K562 (cell line): Measurements from ENCODE around the gene SIRPB2. TPM values are rescaled to one million over a fixed set of nuclear protein-coding genes. Genes with fewer than 3 reads are reported as not detected.

Experiments
- ATAC-seq: fragments of 200-7000 bp; cut with Tn5 transposase; 3 replicates; pipeline ENCODE4 v1.9.1; 2020; ENCODE audit warnings: moderate library complexity
- BruUV-seq: library from RNA; stranded (reverse); fragments of 400-500 nt; replicated peaks from 2 replicates; lab custom pipeline; 2021; lab: Mats Ljungman, UMichigan
- CTCF ChIA-PET: fragments of 300-600 bp; formaldehyde crosslinking; extraction: SDS; loops from one replicate; lab custom pipeline; 2021; ENCODE audit warnings: low intra/inter-chr PET ratio; lab: Yijun Ruan, JAX
- POLR2A ChIA-PET: fragments of 300-600, 350-650 bp; sonication (Branson Sonifier 250); formaldehyde crosslinking; extraction: SDS; loops from one replicate; lab custom pipeline; 2021; ENCODE audit warnings: antibody characterized with exemption, inconsistent platforms; lab: Yijun Ruan, JAX
- DNase-seq, 4 experiments: peaks; one replicate each; pipeline versions ENCODE4 v3.0.0 to v3.0.0-alpha.2; 2011 to 2018; ENCODE audit warnings: low spot score in 3 of 4, mixed read lengths in 3 of 4; ENCODE audit errors: extremely low read depth in 1 of 4
- FAIRE-seq: peaks from 2 replicates; lab custom pipeline; 2011; peaks lifted over from hg19 to GRCh38; lab: Jason Lieb, UNC
- H2AFZ ChIP-seq: 2 replicates; pipeline ENCODE4 v1.6.0; 2011; ENCODE audit warnings: low read depth, low read length, control low read depth, inconsistent platforms
- H3K27ac ChIP-seq: fragments of 200-600 bp; 3 replicates; pipeline ENCODE4 v1.8.0; 2011; ENCODE audit warnings: low read depth, mild to moderate bottlenecking, control low read depth, inconsistent platforms, low read length, moderate library complexity, mixed read lengths; ENCODE audit errors: extremely low read depth
- H3K27me3 ChIP-seq, 2 experiments: fragments of 300-600 bp in 1 of 2; 2 replicates in 1 of 2; 3 replicates in 1 of 2; pipeline versions ENCODE4 v1.6.0 to v1.8.0; 2011; ENCODE audit warnings: inconsistent platforms in 2 of 2, low read length in 2 of 2, mild to moderate bottlenecking in 1 of 2, mixed read lengths in 1 of 2, moderate library complexity in 1 of 2; ENCODE audit not compliant: control insufficient read depth in 2 of 2, insufficient read depth in 2 of 2
- H3K36me3 ChIP-seq: fragments of 300-600 bp; 3 replicates; pipeline ENCODE4 v1.8.0; 2011; ENCODE audit warnings: mild to moderate bottlenecking, low read length, inconsistent platforms; ENCODE audit not compliant: control insufficient read depth, insufficient read depth
- H3K4me1 ChIP-seq, 2 experiments: fragments of 200-600 bp in 1 of 2; replicated peaks in 1 of 2; 2 replicates in 1 of 2; 3 replicates in 1 of 2; pipeline versions ENCODE4 v1.5.1 to v1.8.0; 2011; ENCODE audit warnings: inconsistent platforms in 2 of 2, low read length in 2 of 2, mild to moderate bottlenecking in 1 of 2, mixed read lengths in 1 of 2, moderate library complexity in 1 of 2; ENCODE audit not compliant: control insufficient read depth in 2 of 2, insufficient read depth in 2 of 2
- H3K4me2 ChIP-seq: 2 replicates; pipeline ENCODE4 v1.6.1; 2011; ENCODE audit warnings: low read length, control low read depth, inconsistent platforms, mixed read lengths; ENCODE audit not compliant: insufficient read depth
- H3K4me3 ChIP-seq: fragments of 200-600 bp; sonication (generic), shearing (Covaris generic); 2 replicates; pipeline ENCODE4 v1.5.1; 2016; ENCODE audit warnings: control low read depth, inconsistent platforms
- H3K79me2 ChIP-seq: fragments of 200-600 bp; 3 replicates; pipeline ENCODE4 v1.8.0; 2011; ENCODE audit warnings: low read length, inconsistent platforms; ENCODE audit not compliant: control insufficient read depth, insufficient read depth
- H3K9ac ChIP-seq, 2 experiments: 2 replicates each; pipeline versions ENCODE4 v1.6.0 to v1.6.1; 2011; ENCODE audit warnings: low read depth in 2 of 2, low read length in 2 of 2, control low read depth in 1 of 2, inconsistent platforms in 1 of 2, mild to moderate bottlenecking in 1 of 2, mixed read lengths in 1 of 2; ENCODE audit not compliant: insufficient read depth in 1 of 2
- H3K9me1 ChIP-seq: one replicate; pipeline ENCODE4 v1.6.0; 2011; ENCODE audit warnings: inconsistent platforms, mild to moderate bottlenecking, low read length, moderate library complexity; ENCODE audit not compliant: control insufficient read depth, insufficient read depth
- H3K9me3 ChIP-seq: replicated peaks from 2 replicates; pipeline ENCODE4 v1.5.1; 2011; ENCODE audit warnings: low read depth, low read length, inconsistent platforms; ENCODE audit not compliant: control insufficient read depth, insufficient read depth
- H4K20me1 ChIP-seq: replicated peaks from 2 replicates; pipeline ENCODE4 v1.6.1; 2011; ENCODE audit warnings: low read length, inconsistent platforms, mixed read lengths; ENCODE audit not compliant: control insufficient read depth, insufficient read depth
- CTCF ChIP-seq, 3 experiments: IDR thresholded peaks in 2 of 3; conservative IDR thresholded peaks in 1 of 3; 2 replicates each; pipeline ENCODE4 v1.5.1; 2011 to 2012; ENCODE audit warnings: low read length in 3 of 3, mild to moderate bottlenecking in 3 of 3, control low read depth in 2 of 3, improper control_type of control experiment in 1 of 3, inconsistent platforms in 1 of 3, low read depth in 1 of 3, mixed read lengths in 1 of 3, moderate library complexity in 1 of 3; ENCODE audit not compliant: insufficient read depth in 2 of 3
- RAD21 ChIP-seq, 2 experiments: fragments of 250-450 bp in 1 of 2; fragments of 450-650 bp in 1 of 2; sonication (Bioruptor Pico) in 1 of 2; formaldehyde crosslinking in 1 of 2; IDR thresholded peaks in 1 of 2; conservative IDR thresholded peaks in 1 of 2; 2 replicates each; pipeline versions ENCODE4 v1.4.0 to v1.8.0; 2020 to 2022; ENCODE audit warnings: mild to moderate bottlenecking in 2 of 2, moderate library complexity in 1 of 2
- ZFP91 ChIP-seq: sonication (generic); formaldehyde crosslinking; IDR thresholded peaks from 2 replicates; pipeline ENCODE4 v1.8.0; 2022; ENCODE audit warnings: mild to moderate bottlenecking, missing genetic modification reagents
- WGBS: fragments of 100-300 bp; shearing (Covaris generic); methylation state at CpG from one replicate; pipeline ENCODE4 v1.1.6; 2016; ENCODE audit warnings: low coverage, mixed read lengths; ENCODE audit not compliant: insufficient coverage; ENCODE audit errors: missing lambda C conversion rate; 5-methylcytosine and 5-hydroxymethylcytosine counted together
- in situ Hi-C: fragments of 300-500 bp; cut with MboI; formaldehyde crosslinking; loops from 4 replicates; pipeline ENCODE4 v1.15.0; 2018; ENCODE audit warnings: inconsistent platforms, mixed read lengths
- intact Hi-C: fragments of 100-400 bp; cut with micrococcal nuclease; formaldehyde crosslinking; loops from 2 replicates; pipeline ENCODE4 v1.14.2; 2022
- polyA plus RNA-seq, 8 experiments: library from polyadenylated mRNA; depleted of rRNA in 4 of 8; stranded (reverse) in 5 of 8; unstranded in 3 of 8; fragments of >200 nt; fragmentation: Nextera tagmentation in 2 of 8; fragmentation: Illumina TruSeq in 1 of 8; extraction: Ambion mirVana in 2 of 8; extraction: Trizol in 1 of 8; gene quantifications; 2 replicates each; pipeline versions ENCODE4 v1.2.1 to v1.2.3, GENCODE V29; 2011 to 2014; ENCODE audit warnings: inconsistent platforms in 1 of 8, missing spikeins in 1 of 8
- total RNA-seq, 7 experiments: library from RNA; depleted of rRNA in 6 of 7; stranded (reverse); fragments of >200 nt in 6 of 7; fragmentation: Illumina TruSeq in 2 of 7; extraction: Trizol in 2 of 7; gene quantifications; 2 replicates each; pipeline versions ENCODE4 v1.2.1 to v1.2.3, GENCODE V29; 2011 to 2021; ENCODE audit warnings: low replicate concordance in 1 of 7

Gene SIRPB2
- total and polyA plus RNA-seq, 9 of the 15 experiments (the other 6 are each of a cell fraction or from before 2014, with no cell fraction given), result 0.07 TPM; not detected in 7

GRCh38 chr20:1509237-1509636 is 18.0 kb upstream of the SIRPB2 start:
- no peak overlapping the region for H3K4me2 ChIP-seq
- H3K9me1 ChIP-seq, result no peaks in the 10 kb centered on the region
- no peaks in the 10 kb centered on the region for H4K20me1 ChIP-seq
- FAIRE-seq, result peak; percentile 42
- 0 out of 5 replicates have a peak, but pooled peaks cover 0 to 6% of the 10 kb centered on the region in 2 experiments for H3K27me3 ChIP-seq
- WGBS, result 0% methylated on average over 9 of the region's 9 CpGs
- in situ Hi-C loops (loop anchor here (25.0 kb wide), 1 partner anchor 253 kb away; no protein-coding TSS in a partner anchor), intact Hi-C loops (loop anchor here (10.0 kb wide), 1 partner anchor 194 kb away; no protein-coding TSS in a partner anchor)
- no peak overlapping the region for H3K9ac ChIP-seq
- no peaks in the 10 kb centered on the region for H3K36me3 ChIP-seq
- POLR2A ChIA-PET, result interaction anchor here (1.6 kb wide), 1 partner anchor 14 kb away, joined by 4 read pairs; no protein-coding TSS in a partner anchor
- no peak overlapping the region for H3K4me3 ChIP-seq
- H2AFZ ChIP-seq, result no peak overlapping the region
- H3K4me1 ChIP-seq, result no peaks in the 10 kb centered on the region
- ATAC-seq, result peak; percentile 59; the same call in 2 of the 3 replicates
- H3K27ac ChIP-seq, result no peak overlapping the region
- H3K9me3 ChIP-seq, result no peaks in the 10 kb centered on the region
- no TSS peak for BruUV-seq
- H3K79me2 ChIP-seq, result no peaks in the 10 kb centered on the region
- no peak for TF ChIP-seq ZFP91 (CRISPR knock-in tag)
- TF ChIP-seq CTCF (IDR thresholded peaks at IDR 0.05 in 2 of 3, conservative IDR thresholded peaks at IDR 0.05 in 1 of 3; ENCODE audit: insufficient read depth in 2 of 3, low read depth in 1 of 3, low read length in 3 of 3), result peak; percentile 39 to 53 (median 43); a peak in 4 of 6 replicates
- peak; percentile 37 to 51; a peak in 3 of 4 replicates for TF ChIP-seq RAD21 (CRISPR knock-in tag; conservative IDR thresholded peaks at IDR 0.05 in 1 of 2, IDR thresholded peaks at IDR 0.05 in 1 of 2)
- TF ChIP-seq, all 486 proteins: peak for 2
- peak in 1 of 4 experiments; percentile 2 for DNase-seq
- CTCF ChIA-PET, result interaction anchor here (0.6 to 0.7 kb wide), 2 partner anchors 226 to 268 kb away, joined by 3 to 4 read pairs; no protein-coding TSS in a partner anchor
